ENCODE results near the gene ABTB2.

GRCh38 chr11:34191578-34191977 lies 166.2 kb downstream of the ABTB2 start:
- no peak for TF ChIP-seq EZH2 (IDR thresholded peaks at IDR 0.05; ENCODE audit: borderline replicate concordance, low read depth, low read length, poor library complexity, severe bottlenecking)
- no peak for TF ChIP-seq CTCF (conservative IDR thresholded peaks at IDR 0.05; ENCODE audit: low read depth, low read length)

All from A673 (cell line).